GM08714 (cell line): ENCODE data around the gene DENND4B.

ENCODE experiments used
- H3K4me3 ChIP-seq: fragments of 200-500 bp; sonication (Bioruptor generic); 2 replicates; pipeline ENCODE4 v1.5.1; 2014; ENCODE audit warnings: mild to moderate bottlenecking, low read length, inconsistent platforms
- ZNF274 ChIP-seq: IDR thresholded peaks from 2 replicates; pipeline ENCODE4 v1.6.1; 2012; ENCODE audit warnings: mild to moderate bottlenecking, low read depth, low read length

DENND4B gene

GRCh38 chr1:153932156-153933131 is 14.1 kb downstream of the DENND4B start:
- H3K4me3 ChIP-seq, result no peak overlapping the region
- TF ChIP-seq ZNF274, result no peak

- no peak overlapping the region for H3K4me3 ChIP-seq
- TF ChIP-seq ZNF274, result no peak
Observed at GRCh38 chr1:153929981-153930948, 16.3 kb downstream of the DENND4B start.

DNA sequence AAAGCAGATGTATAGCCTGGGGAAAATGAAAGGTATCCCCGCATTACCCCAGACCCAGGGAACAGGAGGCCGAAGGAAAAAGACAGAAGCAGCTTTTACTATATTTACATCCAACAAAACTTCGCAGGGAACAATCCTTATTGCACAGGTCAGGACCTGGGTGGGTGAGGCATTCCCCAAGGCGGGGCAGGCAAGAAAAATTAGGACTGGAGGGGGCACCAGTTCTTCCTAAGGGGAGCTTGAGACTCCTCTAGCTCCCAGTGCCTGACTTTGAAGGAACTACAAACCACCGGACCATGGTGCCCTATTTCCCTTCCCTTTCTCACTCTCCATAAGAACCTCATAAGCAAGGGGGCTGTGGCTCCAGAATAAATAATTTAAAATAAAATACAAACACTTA is 17.1 kb downstream of the DENND4B start:
- H3K4me3 ChIP-seq, result no peak overlapping the region
- no peak for TF ChIP-seq ZNF274

DNA sequence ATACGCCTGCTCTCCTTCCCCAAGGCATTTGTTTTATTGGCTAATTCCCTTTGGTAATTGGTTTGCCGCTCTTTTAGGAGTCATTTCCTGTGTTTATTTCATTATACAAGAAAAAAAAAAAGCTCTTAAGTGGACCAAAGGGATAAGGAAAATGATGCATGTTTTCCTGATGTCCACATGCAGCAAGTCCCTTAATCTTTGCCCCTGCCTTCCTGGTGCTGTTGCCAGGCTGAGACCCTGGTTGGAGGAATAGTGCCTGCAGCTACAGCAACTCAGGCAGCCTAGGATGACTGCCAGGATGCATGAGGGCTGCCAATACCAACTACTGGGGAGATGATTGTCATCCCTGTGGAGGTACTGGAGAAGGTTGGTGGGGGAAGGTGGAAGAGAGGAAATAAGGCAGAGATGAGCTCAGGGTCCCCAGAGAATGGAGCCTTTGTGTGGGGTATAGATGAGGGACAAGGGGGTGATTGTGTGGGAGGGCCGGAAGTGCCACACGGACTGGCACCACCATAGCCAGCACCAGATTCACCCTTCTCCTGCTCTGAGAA is 17.7 kb downstream of the DENND4B start:
- TF ChIP-seq ZNF274, result no peak
- H3K4me3 ChIP-seq, result no peak overlapping the region

GRCh38 chr1:153928245-153928644 is 18.3 kb downstream of the DENND4B start:
- no peak overlapping the region for H3K4me3 ChIP-seq
- no peak for TF ChIP-seq ZNF274

GRCh38 chr1:153926405-153926804 is 20.1 kb downstream of the DENND4B start:
- H3K4me3 ChIP-seq, result no peak overlapping the region
- TF ChIP-seq ZNF274, result no peak

DNA sequence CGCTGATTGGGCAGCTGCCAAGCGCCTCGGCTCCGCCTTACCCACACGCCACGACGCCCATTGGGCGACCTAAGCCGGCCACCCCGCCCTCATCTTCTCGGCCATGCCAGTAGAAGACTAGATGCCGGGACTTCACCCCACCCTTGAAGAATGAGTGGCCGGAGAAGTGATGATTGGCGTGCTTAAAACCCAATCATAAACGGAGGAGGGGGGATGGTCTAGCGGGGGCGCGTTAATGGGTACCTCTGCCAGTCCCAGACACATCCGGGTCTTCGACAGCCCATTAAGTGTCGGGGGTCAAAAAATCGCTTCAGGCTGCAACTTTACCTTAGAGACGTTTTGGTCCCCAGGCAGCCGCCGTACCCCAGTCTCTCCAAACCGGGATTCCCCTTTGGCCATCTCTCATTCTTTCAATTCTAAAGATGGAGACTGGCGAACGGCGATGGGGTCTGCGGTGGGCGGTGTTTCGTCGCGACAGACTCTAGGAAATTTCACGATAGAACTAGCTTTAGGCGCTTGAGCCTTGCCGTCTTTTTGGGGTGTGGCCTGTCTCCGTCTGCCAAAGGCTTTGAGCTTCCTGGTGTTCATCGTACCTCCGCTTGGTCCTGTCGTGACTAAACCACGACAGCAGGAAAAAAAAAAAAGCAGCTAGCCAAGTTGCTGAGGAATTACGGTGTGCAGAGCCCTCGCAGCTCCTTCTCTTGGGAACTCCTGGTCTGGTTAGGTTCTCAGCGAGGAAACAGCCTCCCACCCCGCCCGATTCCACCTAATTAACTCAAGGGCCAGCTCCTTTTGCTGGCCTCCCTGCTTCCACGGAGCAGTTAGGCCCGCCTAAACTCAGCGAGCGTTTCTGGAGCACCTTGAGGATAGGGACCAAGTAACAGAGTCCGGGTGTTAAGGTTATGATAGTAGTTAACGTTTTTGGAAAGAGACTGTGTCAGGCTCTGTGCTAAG is 23.3 kb downstream of the DENND4B start, which contains the start of gene GATAD2B:
Gene GATAD2B (minus strand): TSS at position 1 of the 954 bp plus-strand sequence. CDS start 94,625 bp downstream, outside the sequence.
- no peak for TF ChIP-seq ZNF274
- H3K4me3 ChIP-seq, result peak within 1 kb of the TSS; percentile 74

- TF ChIP-seq ZNF274, result no peak
- H3K4me3 ChIP-seq, result peak overlapping the region; percentile 73
Observed at GRCh38 chr1:153922076-153922971, 24.2 kb downstream of the DENND4B start.

DNA sequence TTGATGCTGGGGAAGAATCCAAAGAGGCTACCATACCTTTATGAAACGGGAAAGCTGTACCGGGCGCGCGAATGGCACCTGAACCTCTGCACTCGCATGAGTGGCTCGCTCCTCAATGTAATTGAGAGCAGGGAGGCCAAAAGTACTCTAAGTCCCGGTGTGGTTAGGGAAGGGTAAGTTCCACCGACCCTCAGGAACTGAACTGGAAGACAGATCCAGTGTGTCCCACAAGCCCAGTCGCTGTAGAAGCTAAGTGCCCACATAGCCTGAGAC is 24.8 kb downstream of the DENND4B start:
- H3K4me3 ChIP-seq, result peak overlapping the region; percentile 73
- TF ChIP-seq ZNF274, result no peak

DNA sequence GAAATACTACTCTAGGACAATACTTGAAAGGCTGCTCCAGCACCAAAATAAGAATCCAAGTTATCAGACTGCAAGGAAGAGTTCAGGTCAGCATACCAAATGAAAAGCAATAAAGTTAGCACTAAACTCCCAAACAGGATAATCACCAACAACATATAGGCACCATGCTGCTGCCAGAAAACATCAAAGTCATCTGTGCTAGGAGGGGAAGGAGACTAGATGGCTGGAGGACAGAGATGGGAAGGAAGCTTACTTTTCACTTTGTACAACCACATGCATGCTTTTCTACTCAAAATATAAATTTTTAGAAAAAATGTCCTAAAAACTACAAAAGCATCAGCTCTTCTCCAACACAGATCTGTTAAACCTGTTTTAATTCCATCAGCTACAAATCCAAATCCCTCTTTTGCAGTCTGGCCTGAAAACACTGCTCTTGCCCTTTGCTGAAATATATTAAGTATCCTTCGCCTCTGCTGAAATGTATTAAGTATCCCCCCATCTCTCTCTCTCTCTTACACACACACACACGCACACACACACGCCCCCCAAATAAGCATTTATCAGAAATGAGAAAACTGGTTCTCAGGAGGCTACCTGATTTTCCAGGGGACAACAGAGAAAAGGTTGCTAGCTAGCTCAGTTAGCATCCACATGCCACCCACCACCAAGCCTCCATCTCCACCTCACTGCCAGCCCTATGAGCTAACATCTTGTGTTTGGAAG is 25.3 kb downstream of the DENND4B start:
- TF ChIP-seq ZNF274, result no peak
- peak overlapping the region; percentile 73 for H3K4me3 ChIP-seq
